ENCODE data around the gene OR10D3. TPM values are rescaled to one million over a fixed set of nuclear protein-coding genes. Genes with fewer than 3 reads are reported as not detected.

The OR10D3 gene
- polyA plus RNA-seq, 1 experiment: not detected

- POLR2A ChIA-PET: no interaction called here
- Histone ChIP-seq H3K4me3 (ENCODE audit: low read depth, low read length) (no peak overlapping the region), H3K27me3 (ENCODE audit: control insufficient read depth, insufficient read depth, low read length) (no peaks in the 10 kb centered on the region), H3K27ac (ENCODE audit: low read depth, low read length) (no peak overlapping the region), H3K9me3 (ENCODE audit: control insufficient read depth, insufficient read depth, low read length) (no peaks in the 10 kb centered on the region)
- DNase-seq (ENCODE audit: low read depth, low spot score): no peak
- CTCF ChIA-PET: interaction anchor here (1.1 kb wide), 1 partner anchor 34 kb away, joined by 9 read pairs; no protein-coding TSS in a partner anchor
- TF ChIP-seq CTCF (IDR thresholded peaks at IDR 0.05; ENCODE audit: low read depth, low read length): no peak
Measured at GRCh38 chr11:124209824-124210357, 26.7 kb downstream of the OR10D3 start.

GRCh38 chr11:124210421-124210820, 27.3 kb downstream of the OR10D3 start:
- TF ChIP-seq CTCF (IDR thresholded peaks at IDR 0.05; ENCODE audit: low read depth, low read length): no peak
- H3K4me3 ChIP-seq (ENCODE audit: low read depth, low read length): no peak overlapping the region
- H3K27ac ChIP-seq (ENCODE audit: low read depth, low read length): no peak overlapping the region
- H3K9me3 ChIP-seq (ENCODE audit: control insufficient read depth, insufficient read depth, low read length): no peaks in the 10 kb centered on the region
- ChIA-PET POLR2A (no interaction called here), CTCF (no interaction called here)
- DNase-seq (ENCODE audit: low read depth, low spot score): no peak
- no peaks in the 10 kb centered on the region for H3K27me3 ChIP-seq (ENCODE audit: control insufficient read depth, insufficient read depth, low read length)

GRCh38 chr11:124211321-124211720, 28.2 kb downstream of the OR10D3 start:
- H3K4me3 ChIP-seq (ENCODE audit: low read depth, low read length): no peak overlapping the region
- H3K27me3 ChIP-seq (ENCODE audit: control insufficient read depth, insufficient read depth, low read length): no peaks in the 10 kb centered on the region
- DNase-seq (ENCODE audit: low read depth, low spot score): no peak
- H3K9me3 ChIP-seq (ENCODE audit: control insufficient read depth, insufficient read depth, low read length): no peaks in the 10 kb centered on the region
- CTCF ChIA-PET: no interaction called here
- no peak for TF ChIP-seq CTCF (IDR thresholded peaks at IDR 0.05; ENCODE audit: low read depth, low read length)
- H3K27ac ChIP-seq (ENCODE audit: low read depth, low read length): no peak overlapping the region
- POLR2A ChIA-PET: no interaction called here

GRCh38 chr11:124214027-124214426, 30.9 kb downstream of the OR10D3 start:
- DNase-seq (ENCODE audit: low read depth, low spot score): no peak
- ChIA-PET POLR2A (no interaction called here), CTCF (no interaction called here)
- Histone ChIP-seq H3K9me3 (ENCODE audit: control insufficient read depth, insufficient read depth, low read length) (no peaks in the 10 kb centered on the region), H3K27ac (ENCODE audit: low read depth, low read length) (no peak overlapping the region), H3K4me3 (ENCODE audit: low read depth, low read length) (no peak overlapping the region), H3K27me3 (ENCODE audit: control insufficient read depth, insufficient read depth, low read length) (no peaks in the 10 kb centered on the region)
- no peak for TF ChIP-seq CTCF (IDR thresholded peaks at IDR 0.05; ENCODE audit: low read depth, low read length)

GRCh38 chr11:124219126-124219525, 36.0 kb downstream of the OR10D3 start:
- Histone ChIP-seq H3K27ac (ENCODE audit: low read depth, low read length) (no peak overlapping the region), H3K27me3 (ENCODE audit: control insufficient read depth, insufficient read depth, low read length) (no peaks in the 10 kb centered on the region), H3K4me3 (ENCODE audit: low read depth, low read length) (no peak overlapping the region), H3K9me3 (ENCODE audit: control insufficient read depth, insufficient read depth, low read length) (no peaks in the 10 kb centered on the region)
- no peak for DNase-seq (ENCODE audit: low read depth, low spot score)
- no peak for TF ChIP-seq CTCF (IDR thresholded peaks at IDR 0.05; ENCODE audit: low read depth, low read length)
- POLR2A ChIA-PET: no interaction called here
- CTCF ChIA-PET: interaction anchor here (1.3 kb wide), 1 partner anchor 150 kb away, joined by 4 read pairs; no protein-coding TSS in a partner anchor
